ENCODE data around the gene PARP11. TPM values are rescaled to one million over a fixed set of nuclear protein-coding genes. Genes with fewer than 3 reads are reported as not detected.
A peak's percentile ranks its signal among the peaks of the same experiment; 100 is the strongest.

Gene PARP11
- total RNA-seq, 3 donors from 2014 or later (not counting 1 experiment from before 2014, with no cell fraction given) = 18.8 to 27.3 (median 24.7) TPM

DNA sequence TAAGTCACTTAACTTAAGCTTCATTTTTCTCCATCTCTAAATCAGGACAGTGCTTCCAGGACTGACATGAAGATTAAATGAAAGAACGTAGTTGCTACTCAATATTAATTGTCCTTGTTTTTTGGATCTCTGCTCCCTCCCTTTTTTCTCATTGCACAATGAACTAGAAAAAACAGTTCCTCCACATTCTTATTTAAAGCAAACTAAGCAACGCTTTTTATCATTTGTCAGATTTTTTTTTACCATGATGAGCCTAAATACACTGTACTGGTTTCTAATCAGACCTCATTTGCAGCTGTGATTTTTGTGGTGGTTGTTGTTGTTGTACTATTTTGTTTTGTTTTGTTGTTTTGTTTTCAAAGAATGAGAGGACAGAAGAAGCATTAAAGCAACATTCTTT, 23.2 kb upstream of the PARP11 start:
- H3K27ac Mint-ChIP-seq = no peak overlapping the region
- H3K27ac ChIP-seq (ENCODE audit: low read length) = no peak overlapping the region
- no peaks in the 10 kb centered on the region for H3K36me3 ChIP-seq (ENCODE audit: control insufficient read depth, insufficient read depth, low read length)
- no peak overlapping the region for H3K4me3 ChIP-seq (ENCODE audit: low read length)
- H3K27me3 ChIP-seq (ENCODE audit: control insufficient read depth, insufficient read depth, low read length) = no peaks in the 10 kb centered on the region
- H3K9me3 Mint-ChIP-seq = no peaks in the 10 kb centered on the region
- ATAC-seq = no peak
- 100% methylated on average over 1 of the region's 2 CpGs for WGBS (ENCODE audit: insufficient coverage)
- intact Hi-C loops (cut with micrococcal nuclease) = no loop called here
- no peak for DNase-seq
- TF ChIP-seq CTCF (IDR thresholded peaks at IDR 0.05) = no peak
- peaks cover 13% of the 10 kb centered on the region in 2 donors for H3K4me1 Mint-ChIP-seq
- no peaks in the 10 kb centered on the region for H3K36me3 Mint-ChIP-seq
- no peaks in the 10 kb centered on the region for H3K9me3 ChIP-seq (ENCODE audit: control insufficient read depth, insufficient read depth, low read length)
- peaks cover 0 to 5% of the 10 kb centered on the region in 2 donors for H3K27me3 Mint-ChIP-seq (ENCODE audit: low read depth in 2 of 2)
- peaks cover 13% of the 10 kb centered on the region for H3K4me1 ChIP-seq (ENCODE audit: control insufficient read depth, insufficient read depth, low read length)
- no peak overlapping the region for H3K4me3 Mint-ChIP-seq

DNA sequence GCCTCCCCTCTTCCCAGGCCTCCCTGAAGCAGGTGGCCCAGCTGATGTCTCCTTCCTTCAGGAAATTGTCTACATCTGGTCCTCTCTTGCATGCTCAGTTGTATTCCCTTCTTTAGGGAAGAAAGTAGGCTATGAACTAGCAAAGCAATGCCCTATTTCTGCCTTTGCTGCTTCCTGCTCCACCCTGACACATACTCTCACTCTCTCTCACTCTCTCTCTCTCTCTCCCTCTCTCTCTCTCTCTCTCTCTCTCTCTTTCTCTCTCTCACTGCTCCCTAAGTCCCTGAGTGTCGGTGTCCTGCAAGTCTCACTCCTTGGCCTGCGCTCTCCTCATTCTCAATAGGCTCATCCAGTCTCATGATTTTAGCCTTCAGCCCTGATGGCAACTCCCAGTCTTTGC, 19.4 kb upstream of the PARP11 start:
- no peaks in the 10 kb centered on the region for H3K36me3 Mint-ChIP-seq
- peaks cover 11% of the 10 kb centered on the region in 2 donors for H3K4me1 Mint-ChIP-seq
- peaks cover 13% of the 10 kb centered on the region for H3K4me1 ChIP-seq (ENCODE audit: control insufficient read depth, insufficient read depth, low read length)
- 89% methylated on average over 2 of the region's 2 CpGs for WGBS (ENCODE audit: insufficient coverage)
- no peak for ATAC-seq
- no peak overlapping the region for H3K27ac Mint-ChIP-seq
- TF ChIP-seq CTCF (IDR thresholded peaks at IDR 0.05) = no peak
- no peaks in the 10 kb centered on the region for H3K9me3 ChIP-seq (ENCODE audit: control insufficient read depth, insufficient read depth, low read length)
- no peaks in the 10 kb centered on the region for H3K27me3 ChIP-seq (ENCODE audit: control insufficient read depth, insufficient read depth, low read length)
- no peaks in the 10 kb centered on the region for H3K9me3 Mint-ChIP-seq
- DNase-seq = peak in 1 of 2 donors; percentile 39
- H3K27me3 Mint-ChIP-seq (ENCODE audit: low read depth in 2 of 2) = peaks cover 0 to 4% of the 10 kb centered on the region in 2 donors
- no peak overlapping the region for H3K4me3 Mint-ChIP-seq
- H3K4me3 ChIP-seq (ENCODE audit: low read length) = no peak overlapping the region
- no peak overlapping the region for H3K27ac ChIP-seq (ENCODE audit: low read length)
- intact Hi-C loops (cut with micrococcal nuclease) = no loop called here
- H3K36me3 ChIP-seq (ENCODE audit: control insufficient read depth, insufficient read depth, low read length) = no peaks in the 10 kb centered on the region

- Histone ChIP-seq H3K27me3 (ENCODE audit: control insufficient read depth, insufficient read depth, low read length) (no peaks in the 10 kb centered on the region), H3K36me3 (ENCODE audit: control insufficient read depth, insufficient read depth, low read length) (no peaks in the 10 kb centered on the region), H3K27ac (ENCODE audit: low read length) (no peak overlapping the region), H3K4me3 (ENCODE audit: low read length) (no peak overlapping the region), H3K9me3 (ENCODE audit: control insufficient read depth, insufficient read depth, low read length) (no peaks in the 10 kb centered on the region), H3K4me1 (ENCODE audit: control insufficient read depth, insufficient read depth, low read length) (peaks cover 9% of the 10 kb centered on the region)
- no peak for ATAC-seq
- Mint-ChIP-seq H3K27ac (no peak overlapping the region), H3K9me3 (no peaks in the 10 kb centered on the region), H3K27me3 (ENCODE audit: low read depth in 2 of 2) (peaks cover 0 to 4% of the 10 kb centered on the region in 2 donors), H3K4me1 (no peaks in the 10 kb centered on the region), H3K36me3 (no peaks in the 10 kb centered on the region), H3K4me3 (no peak overlapping the region)
- WGBS (ENCODE audit: insufficient coverage) = 72% methylated on average over 10 of the region's 10 CpGs
- intact Hi-C loops (cut with micrococcal nuclease) = no loop called here
- TF ChIP-seq CTCF (IDR thresholded peaks at IDR 0.05) = no peak
- DNase-seq = no peak
These were observed 18.0 kb upstream of the PARP11 start for GRCh38 chr12:3891201-3891600.

- H3K9me3 ChIP-seq (ENCODE audit: control insufficient read depth, insufficient read depth, low read length) = no peaks in the 10 kb centered on the region
- intact Hi-C loops (cut with micrococcal nuclease) = loop anchor here (5.0 kb wide), 2 partner anchors 149 to 534 kb away; no protein-coding TSS in a partner anchor
- H3K4me3 ChIP-seq (ENCODE audit: low read length) = no peak overlapping the region
- WGBS (ENCODE audit: insufficient coverage) = 52% methylated on average over 6 of the region's 7 CpGs
- no peaks in the 10 kb centered on the region for H3K36me3 ChIP-seq (ENCODE audit: control insufficient read depth, insufficient read depth, low read length)
- ATAC-seq (no peak), DNase-seq (no peak)
- peaks cover 5 to 6% of the 10 kb centered on the region in 2 donors for H3K4me1 Mint-ChIP-seq
- no peaks in the 10 kb centered on the region for H3K36me3 Mint-ChIP-seq
- H3K27me3 Mint-ChIP-seq (ENCODE audit: low read depth in 2 of 2) = peaks cover 6 to 8% of the 10 kb centered on the region in 2 donors
- H3K27ac Mint-ChIP-seq = no peak overlapping the region
- TF ChIP-seq CTCF (IDR thresholded peaks at IDR 0.05) = no peak
- no peak overlapping the region for H3K4me3 Mint-ChIP-seq
- peaks cover 9% of the 10 kb centered on the region for H3K4me1 ChIP-seq (ENCODE audit: control insufficient read depth, insufficient read depth, low read length)
- H3K9me3 Mint-ChIP-seq = no peaks in the 10 kb centered on the region
- H3K27ac ChIP-seq (ENCODE audit: low read length) = no peak overlapping the region
- H3K27me3 ChIP-seq (ENCODE audit: control insufficient read depth, insufficient read depth, low read length) = no peaks in the 10 kb centered on the region
These were observed 15.5 kb upstream of the PARP11 start for GRCh38 chr12:3888659-3889058.
